ENCODE data around the gene UNC79. TPM values are rescaled to one million over a fixed set of nuclear protein-coding genes. Genes with fewer than 3 reads are reported as not detected.

Gene UNC79
- total RNA-seq, 1 donor from 2014 or later: 0.08 TPM

DNA sequence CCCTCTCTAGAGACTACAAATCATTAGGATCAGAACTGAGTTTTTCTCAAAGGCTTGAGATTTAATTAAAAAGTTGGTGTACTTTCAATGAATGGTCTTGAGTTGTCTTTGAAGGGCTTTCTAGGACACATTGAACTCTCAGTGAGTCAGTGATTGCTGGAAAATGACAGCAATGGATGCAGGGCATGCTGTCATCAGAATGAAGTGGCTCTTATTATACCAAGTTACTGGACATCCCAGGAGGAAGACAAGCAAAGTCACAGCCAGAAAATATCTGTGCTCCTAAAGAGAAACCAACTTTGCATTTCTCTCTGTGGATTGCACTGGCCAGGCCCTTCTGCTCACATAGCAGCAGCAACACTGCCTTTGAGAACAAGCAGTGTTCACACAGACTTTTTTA lies 244.9 kb downstream of the UNC79 start:
- H3K36me3 Mint-ChIP-seq (ENCODE audit: unreplicated experiment): no peaks in the 10 kb centered on the region
- TF ChIP-seq, protein P1, sequence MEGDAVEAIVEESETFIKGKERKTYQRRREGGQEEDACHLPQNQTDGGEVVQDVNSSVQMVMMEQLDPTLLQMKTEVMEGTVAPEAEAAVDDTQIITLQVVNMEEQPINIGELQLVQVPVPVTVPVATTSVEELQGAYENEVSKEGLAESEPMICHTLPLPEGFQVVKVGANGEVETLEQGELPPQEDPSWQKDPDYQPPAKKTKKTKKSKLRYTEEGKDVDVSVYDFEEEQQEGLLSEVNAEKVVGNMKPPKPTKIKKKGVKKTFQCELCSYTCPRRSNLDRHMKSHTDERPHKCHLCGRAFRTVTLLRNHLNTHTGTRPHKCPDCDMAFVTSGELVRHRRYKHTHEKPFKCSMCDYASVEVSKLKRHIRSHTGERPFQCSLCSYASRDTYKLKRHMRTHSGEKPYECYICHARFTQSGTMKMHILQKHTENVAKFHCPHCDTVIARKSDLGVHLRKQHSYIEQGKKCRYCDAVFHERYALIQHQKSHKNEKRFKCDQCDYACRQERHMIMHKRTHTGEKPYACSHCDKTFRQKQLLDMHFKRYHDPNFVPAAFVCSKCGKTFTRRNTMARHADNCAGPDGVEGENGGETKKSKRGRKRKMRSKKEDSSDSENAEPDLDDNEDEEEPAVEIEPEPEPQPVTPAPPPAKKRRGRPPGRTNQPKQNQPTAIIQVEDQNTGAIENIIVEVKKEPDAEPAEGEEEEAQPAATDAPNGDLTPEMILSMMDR (IDR thresholded peaks at IDR 0.05): no peak
- no peaks in the 10 kb centered on the region for H3K4me1 Mint-ChIP-seq (ENCODE audit: unreplicated experiment)
- no peak overlapping the region for H3K4me3 Mint-ChIP-seq (ENCODE audit: unreplicated experiment)
- no peaks in the 10 kb centered on the region for H3K9me3 Mint-ChIP-seq (ENCODE audit: unreplicated experiment)
- DNase-seq (ENCODE audit: extremely low spot score, unreplicated experiment): no peak
- no peaks in the 10 kb centered on the region for H3K27me3 Mint-ChIP-seq (ENCODE audit: unreplicated experiment)
- H3K27ac Mint-ChIP-seq (ENCODE audit: unreplicated experiment): no peak overlapping the region

DNA sequence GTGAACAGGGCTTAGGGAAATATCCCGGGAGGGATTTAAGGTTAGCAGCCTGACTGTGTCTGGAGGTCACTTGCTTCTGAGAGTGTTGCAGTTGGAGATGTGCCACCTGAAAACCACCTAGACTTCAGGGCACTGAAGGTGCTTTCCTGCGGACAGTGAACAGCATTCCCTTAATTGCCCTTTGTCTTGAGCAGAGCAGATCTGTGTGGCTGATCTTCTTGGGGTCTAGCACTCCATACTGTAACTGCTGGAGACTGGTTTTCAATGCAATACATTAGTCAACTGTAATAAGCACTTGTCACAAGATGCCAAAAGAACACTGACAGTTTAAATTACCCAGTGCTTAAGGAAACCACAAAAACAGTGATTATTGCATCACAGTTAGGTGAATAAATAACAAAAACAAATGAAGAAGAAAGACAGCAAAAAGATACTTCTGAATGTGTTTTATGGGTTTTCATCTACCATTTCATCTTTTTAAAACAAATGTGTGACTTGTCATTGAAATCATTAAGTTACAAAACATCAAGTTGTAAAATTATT lies 245.7 kb downstream of the UNC79 start:
- H3K4me1 Mint-ChIP-seq (ENCODE audit: unreplicated experiment): no peaks in the 10 kb centered on the region
- no peak overlapping the region for H3K4me3 Mint-ChIP-seq (ENCODE audit: unreplicated experiment)
- no peak for DNase-seq (ENCODE audit: extremely low spot score, unreplicated experiment)
- H3K9me3 Mint-ChIP-seq (ENCODE audit: unreplicated experiment): no peaks in the 10 kb centered on the region
- H3K36me3 Mint-ChIP-seq (ENCODE audit: unreplicated experiment): no peaks in the 10 kb centered on the region
- H3K27me3 Mint-ChIP-seq (ENCODE audit: unreplicated experiment): no peaks in the 10 kb centered on the region
- TF ChIP-seq, protein P1 (IDR thresholded peaks at IDR 0.05): no peak
- H3K27ac Mint-ChIP-seq (ENCODE audit: unreplicated experiment): no peak overlapping the region

DNA sequence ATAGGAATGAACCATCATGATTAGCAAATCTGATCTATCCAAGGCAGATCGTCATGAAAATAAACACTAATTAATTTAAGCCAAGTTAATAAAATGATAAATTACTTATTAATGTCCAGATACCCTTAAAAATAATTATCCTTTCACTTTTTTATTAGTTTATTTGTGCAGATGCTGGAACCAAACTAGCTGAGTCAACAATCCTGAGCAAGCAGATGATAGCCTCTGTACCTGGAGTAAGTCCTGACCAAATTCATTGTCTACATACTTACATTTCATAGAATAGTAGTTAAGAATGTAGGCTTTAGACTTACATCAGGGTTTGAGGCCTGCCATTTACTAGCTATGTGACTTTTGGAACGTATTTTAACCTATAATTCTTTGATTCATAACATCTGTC lies 251.7 kb downstream of the UNC79 start:
- Mint-ChIP-seq H3K27me3 (ENCODE audit: unreplicated experiment) (no peaks in the 10 kb centered on the region), H3K4me3 (ENCODE audit: unreplicated experiment) (no peak overlapping the region), H3K36me3 (ENCODE audit: unreplicated experiment) (no peaks in the 10 kb centered on the region), H3K9me3 (ENCODE audit: unreplicated experiment) (no peaks in the 10 kb centered on the region), H3K4me1 (ENCODE audit: unreplicated experiment) (no peaks in the 10 kb centered on the region), H3K27ac (ENCODE audit: unreplicated experiment) (no peak overlapping the region)
- TF ChIP-seq, protein P1 (IDR thresholded peaks at IDR 0.05): no peak
- DNase-seq (ENCODE audit: extremely low spot score, unreplicated experiment): no peak

DNA sequence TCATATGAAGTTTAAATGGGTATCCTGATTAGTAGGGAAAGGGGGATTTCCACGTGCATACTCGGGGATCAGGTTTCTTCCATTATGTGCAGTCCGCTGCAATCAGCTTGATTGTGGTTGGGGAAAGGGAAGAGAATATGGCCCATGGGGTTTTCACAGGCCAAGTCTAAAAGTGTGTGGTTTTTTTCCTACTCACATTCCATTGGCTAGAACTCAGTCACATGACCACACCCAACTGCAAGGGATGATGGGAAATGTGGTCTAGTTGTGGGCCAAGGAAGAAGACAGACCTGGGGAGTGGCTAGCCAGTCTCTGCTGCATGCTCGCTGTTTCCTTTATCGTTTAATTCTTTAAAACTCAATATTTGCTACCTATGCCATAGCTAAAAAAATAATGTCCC lies 252.5 kb downstream of the UNC79 start:
- Mint-ChIP-seq H3K27me3 (ENCODE audit: unreplicated experiment) (no peaks in the 10 kb centered on the region), H3K36me3 (ENCODE audit: unreplicated experiment) (no peaks in the 10 kb centered on the region), H3K9me3 (ENCODE audit: unreplicated experiment) (no peaks in the 10 kb centered on the region), H3K4me3 (ENCODE audit: unreplicated experiment) (no peak overlapping the region), H3K27ac (ENCODE audit: unreplicated experiment) (no peak overlapping the region), H3K4me1 (ENCODE audit: unreplicated experiment) (no peaks in the 10 kb centered on the region)
- DNase-seq (ENCODE audit: extremely low spot score, unreplicated experiment): no peak
- TF ChIP-seq, protein P1 (IDR thresholded peaks at IDR 0.05): no peak

DNA sequence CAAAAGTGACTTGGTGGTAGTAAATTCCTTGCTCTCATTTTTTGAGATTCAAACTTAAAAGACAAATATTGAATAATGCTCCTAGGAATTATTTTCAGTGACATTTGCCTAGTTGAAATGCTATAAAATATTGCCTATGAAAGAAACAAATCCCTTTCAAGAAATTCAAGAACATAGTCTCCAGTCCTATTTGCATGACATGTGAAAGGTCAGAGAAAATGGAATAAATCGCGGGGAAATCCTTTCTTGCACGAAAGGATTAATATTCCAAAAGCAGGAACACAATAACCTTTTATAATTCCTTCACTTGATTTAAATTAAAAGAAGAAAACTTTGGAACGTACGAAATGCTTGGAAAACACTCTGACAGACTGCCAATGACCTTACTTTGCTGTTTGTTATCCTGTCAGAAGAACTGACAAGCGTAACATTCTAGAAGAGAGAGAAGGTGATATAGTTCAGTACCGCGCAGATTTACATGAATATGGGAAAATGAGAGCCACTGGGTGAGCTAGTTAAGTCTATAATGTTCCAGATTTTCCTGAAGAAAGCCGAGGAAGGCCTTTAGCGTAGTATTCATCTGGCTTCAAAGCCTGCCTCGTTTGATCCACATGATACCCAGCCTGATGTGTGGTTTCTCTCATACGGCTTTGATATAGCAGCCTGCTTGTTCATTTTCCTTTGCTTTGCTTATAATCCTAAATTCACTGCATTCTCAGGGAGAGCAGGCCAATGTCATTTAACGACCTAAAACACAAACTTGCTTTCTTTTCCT lies 254.6 kb downstream of the UNC79 start:
- TF ChIP-seq, protein P1 (IDR thresholded peaks at IDR 0.05): no peak
- H3K4me1 Mint-ChIP-seq (ENCODE audit: unreplicated experiment): no peaks in the 10 kb centered on the region
- H3K36me3 Mint-ChIP-seq (ENCODE audit: unreplicated experiment): no peaks in the 10 kb centered on the region
- no peaks in the 10 kb centered on the region for H3K9me3 Mint-ChIP-seq (ENCODE audit: unreplicated experiment)
- DNase-seq (ENCODE audit: extremely low spot score, unreplicated experiment): no peak
- H3K4me3 Mint-ChIP-seq (ENCODE audit: unreplicated experiment): no peak overlapping the region
- no peak overlapping the region for H3K27ac Mint-ChIP-seq (ENCODE audit: unreplicated experiment)
- H3K27me3 Mint-ChIP-seq (ENCODE audit: unreplicated experiment): no peaks in the 10 kb centered on the region

Data from osteocyte (in vitro differentiated cells).